OCI-M2 (cell line): ENCODE results near the gene PRKCE.

ENCODE experiments used
- DNase-seq: peaks from one replicate; lab custom pipeline; 2025; ENCODE audit not compliant: unreplicated experiment; lab: John Stamatoyannopoulos, UW

The PRKCE gene

GRCh38 chr2:46087492-46087891 lies 436.0 kb downstream of the PRKCE start:
- DNase-seq: no peak

- no peak for DNase-seq
These were observed 439.5 kb downstream of the PRKCE start for GRCh38 chr2:46091004-46091403.

GRCh38 chr2:46091961-46092667 lies 440.6 kb downstream of the PRKCE start:
- no peak for DNase-seq

- DNase-seq: no peak
These were observed 443.2 kb downstream of the PRKCE start for GRCh38 chr2:46094689-46095088.

GRCh38 chr2:46095830-46096229 lies 444.4 kb downstream of the PRKCE start:
- DNase-seq: no peak

GRCh38 chr2:46096260-46096659 lies 444.8 kb downstream of the PRKCE start:
- no peak for DNase-seq

- DNase-seq: no peak
These were observed 446.4 kb downstream of the PRKCE start for GRCh38 chr2:46097714-46098480.

GRCh38 chr2:46098621-46099062 lies 447.2 kb downstream of the PRKCE start:
- DNase-seq: no peak

- no peak for DNase-seq
These were observed 450.2 kb downstream of the PRKCE start for GRCh38 chr2:46101557-46102220.

GRCh38 chr2:46106690-46107089 lies 455.2 kb downstream of the PRKCE start:
- no peak for DNase-seq

- no peak for DNase-seq
These were observed 463.5 kb downstream of the PRKCE start for GRCh38 chr2:46114996-46115395.

GRCh38 chr2:46116150-46116549 lies 464.7 kb downstream of the PRKCE start:
- DNase-seq: no peak

GRCh38 chr2:46116553-46116991 lies 465.1 kb downstream of the PRKCE start:
- DNase-seq: no peak

GRCh38 chr2:46117379-46117778 lies 465.9 kb downstream of the PRKCE start:
- DNase-seq: no peak

GRCh38 chr2:46117994-46118393 lies 466.5 kb downstream of the PRKCE start:
- DNase-seq: no peak

GRCh38 chr2:46118656-46119371 lies 467.3 kb downstream of the PRKCE start:
- DNase-seq: no peak

GRCh38 chr2:46119453-46119852 lies 468.0 kb downstream of the PRKCE start:
- DNase-seq: no peak

GRCh38 chr2:46120792-46121555 lies 469.5 kb downstream of the PRKCE start:
- no peak for DNase-seq

- DNase-seq: no peak
These were observed 471.0 kb downstream of the PRKCE start for GRCh38 chr2:46122318-46122976.

- no peak for DNase-seq
These were observed 471.5 kb downstream of the PRKCE start for GRCh38 chr2:46123013-46123412.
